ENCODE results near the gene LRP1B.

Gene LRP1B

DNA sequence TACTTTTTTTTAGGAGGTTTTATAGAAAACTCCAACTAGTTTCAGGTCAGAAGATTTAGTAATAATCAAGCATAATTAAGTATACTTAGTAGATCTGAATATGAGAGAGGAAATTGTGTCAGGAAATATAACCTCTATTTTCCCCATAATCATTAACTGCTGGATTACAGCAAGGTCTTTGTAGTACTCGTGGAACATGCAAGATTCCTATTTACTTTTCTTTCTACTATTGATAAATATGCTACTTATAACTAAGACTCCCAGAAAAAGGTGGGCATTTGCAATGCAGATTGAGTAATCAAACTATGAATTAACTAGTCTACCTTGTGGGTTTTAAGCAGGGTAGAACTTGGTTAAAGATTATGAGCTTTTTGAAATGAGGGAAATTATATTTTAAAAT, 570.1 kb downstream of the LRP1B start:
- no peak for DNase-seq (ENCODE audit: low read depth)
- H3K4me3 ChIP-seq (ENCODE audit: low read depth, low read length) = no peak overlapping the region
- TF ChIP-seq, protein P1, sequence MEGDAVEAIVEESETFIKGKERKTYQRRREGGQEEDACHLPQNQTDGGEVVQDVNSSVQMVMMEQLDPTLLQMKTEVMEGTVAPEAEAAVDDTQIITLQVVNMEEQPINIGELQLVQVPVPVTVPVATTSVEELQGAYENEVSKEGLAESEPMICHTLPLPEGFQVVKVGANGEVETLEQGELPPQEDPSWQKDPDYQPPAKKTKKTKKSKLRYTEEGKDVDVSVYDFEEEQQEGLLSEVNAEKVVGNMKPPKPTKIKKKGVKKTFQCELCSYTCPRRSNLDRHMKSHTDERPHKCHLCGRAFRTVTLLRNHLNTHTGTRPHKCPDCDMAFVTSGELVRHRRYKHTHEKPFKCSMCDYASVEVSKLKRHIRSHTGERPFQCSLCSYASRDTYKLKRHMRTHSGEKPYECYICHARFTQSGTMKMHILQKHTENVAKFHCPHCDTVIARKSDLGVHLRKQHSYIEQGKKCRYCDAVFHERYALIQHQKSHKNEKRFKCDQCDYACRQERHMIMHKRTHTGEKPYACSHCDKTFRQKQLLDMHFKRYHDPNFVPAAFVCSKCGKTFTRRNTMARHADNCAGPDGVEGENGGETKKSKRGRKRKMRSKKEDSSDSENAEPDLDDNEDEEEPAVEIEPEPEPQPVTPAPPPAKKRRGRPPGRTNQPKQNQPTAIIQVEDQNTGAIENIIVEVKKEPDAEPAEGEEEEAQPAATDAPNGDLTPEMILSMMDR (IDR thresholded peaks at IDR 0.05; ENCODE audit: insufficient read depth, low read depth, low read length, missing control alignments) = no peak

DNA sequence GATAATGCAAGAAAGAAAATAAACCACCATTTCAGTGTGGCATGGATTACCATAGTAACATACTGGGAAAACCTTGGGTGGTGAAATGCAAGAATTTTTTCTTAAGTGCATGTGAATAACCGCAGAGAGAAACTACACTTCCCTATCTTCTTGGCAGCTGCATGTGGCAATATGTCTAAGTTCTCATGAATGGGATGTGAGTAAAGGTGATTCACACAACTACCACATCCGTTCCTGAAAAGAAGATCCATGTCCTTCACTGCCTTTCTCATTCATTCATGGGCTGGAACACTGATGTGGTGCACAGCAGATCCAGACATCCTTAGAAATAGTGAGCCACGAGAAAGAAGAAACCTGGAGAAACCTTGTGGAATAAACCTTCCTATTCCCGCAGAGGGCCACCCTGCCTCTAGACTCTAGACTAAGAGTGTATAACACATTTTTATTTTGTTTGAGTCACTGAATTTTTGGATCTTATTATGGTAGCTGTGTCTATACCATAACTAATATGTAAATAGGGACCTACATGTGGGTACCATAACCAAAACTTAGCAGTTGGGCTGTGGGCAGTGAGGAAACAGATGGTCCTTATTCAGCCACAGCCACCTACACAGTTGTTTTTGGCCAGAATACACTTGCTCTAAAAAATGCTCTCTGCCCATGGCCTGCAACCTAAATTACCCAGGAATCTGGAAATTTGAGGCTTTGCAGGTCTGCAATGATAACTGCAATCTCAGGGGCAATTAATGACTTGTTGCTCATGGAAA, 573.3 kb downstream of the LRP1B start:
- peak; percentile 40 for DNase-seq (ENCODE audit: low read depth)
- H3K4me3 ChIP-seq (ENCODE audit: low read depth, low read length) = no peak overlapping the region
- TF ChIP-seq, protein P1 (IDR thresholded peaks at IDR 0.05; ENCODE audit: insufficient read depth, low read depth, low read length, missing control alignments) = no peak

DNA sequence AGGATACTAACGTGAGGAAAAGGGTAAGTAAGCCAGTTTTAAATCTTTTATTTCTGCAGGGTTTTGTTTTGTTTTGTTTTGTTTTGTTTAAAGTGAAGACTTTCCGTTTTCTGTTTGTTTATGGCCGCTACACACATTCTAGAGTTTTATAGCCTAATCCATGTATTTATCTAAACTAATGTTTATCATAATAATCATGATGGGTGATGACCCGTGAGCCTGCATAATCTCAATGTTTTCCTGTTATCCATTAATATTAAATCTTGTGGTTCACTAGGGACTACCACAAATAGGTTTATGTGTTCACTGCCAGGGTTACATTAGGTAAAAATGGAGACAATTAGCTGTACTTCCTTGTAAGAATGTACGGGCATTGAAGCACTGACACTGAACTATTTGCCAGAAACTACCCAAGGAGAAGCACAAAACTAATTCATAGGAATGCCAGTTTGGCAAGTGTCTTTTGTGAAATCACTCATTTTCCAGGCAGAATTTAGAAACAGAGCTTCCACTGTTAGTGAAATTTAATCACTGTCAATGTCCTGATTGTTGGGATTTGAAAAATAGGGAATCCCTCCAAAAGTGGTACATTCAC, 574.8 kb downstream of the LRP1B start:
- H3K4me3 ChIP-seq (ENCODE audit: low read depth, low read length) = no peak overlapping the region
- TF ChIP-seq, protein P1 (IDR thresholded peaks at IDR 0.05; ENCODE audit: insufficient read depth, low read depth, low read length, missing control alignments) = no peak
- DNase-seq (ENCODE audit: low read depth) = no peak

DNA sequence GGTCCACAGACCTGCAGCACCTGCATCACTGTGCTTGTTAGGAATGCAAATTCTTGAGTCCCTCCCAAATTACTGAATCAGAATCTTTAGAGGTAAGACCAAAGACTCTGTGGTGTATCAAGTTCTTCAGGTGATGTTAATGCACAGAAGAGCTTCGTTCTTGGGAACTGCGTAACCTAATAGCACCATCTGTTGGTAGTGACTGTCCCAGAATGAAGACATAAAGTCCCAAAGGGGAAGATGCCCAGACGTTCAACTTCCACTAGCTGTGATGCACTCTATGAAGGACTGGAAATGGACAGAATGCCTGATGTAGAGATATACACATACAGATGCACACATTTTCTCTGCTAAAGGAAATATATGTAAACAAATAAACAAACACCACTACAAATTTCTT, 576.0 kb downstream of the LRP1B start:
- H3K4me3 ChIP-seq (ENCODE audit: low read depth, low read length) = no peak overlapping the region
- TF ChIP-seq, protein P1 (IDR thresholded peaks at IDR 0.05; ENCODE audit: insufficient read depth, low read depth, low read length, missing control alignments) = peak; percentile 68
- DNase-seq (ENCODE audit: low read depth) = peak; percentile 51

DNA sequence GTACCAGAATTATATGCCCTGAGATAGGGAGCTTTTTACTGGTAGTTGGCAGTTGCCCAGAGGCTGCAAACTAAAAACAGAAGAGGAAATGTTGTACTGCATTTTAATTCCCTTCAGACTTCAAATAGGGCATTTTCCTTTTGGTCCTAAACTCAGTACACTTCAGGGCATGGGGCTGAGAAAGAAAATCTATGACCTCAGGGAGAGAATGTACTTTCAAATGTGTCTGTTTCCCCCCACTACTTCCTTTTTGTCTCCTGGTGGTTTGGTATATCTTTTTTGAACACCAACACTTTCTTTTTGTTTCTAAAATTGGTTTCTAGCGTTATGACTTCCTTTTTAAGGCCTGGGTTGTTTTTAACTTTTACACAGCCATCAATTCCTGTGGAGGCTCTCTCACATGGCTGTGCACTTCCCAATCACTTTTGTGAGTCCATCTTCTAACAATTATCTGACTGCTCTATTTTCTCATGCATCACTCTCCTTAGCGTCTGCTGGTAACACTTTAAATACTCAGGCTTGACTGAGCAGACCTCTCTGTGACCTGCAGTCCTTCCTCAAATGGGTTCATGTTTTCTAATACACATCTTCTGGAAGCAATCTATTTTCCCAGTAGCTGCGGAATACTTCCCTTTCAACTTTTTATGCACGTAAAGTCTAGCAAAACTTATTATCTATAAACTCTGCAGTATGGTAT, 596.0 kb downstream of the LRP1B start:
- H3K4me3 ChIP-seq (ENCODE audit: low read depth, low read length) = no peak overlapping the region
- TF ChIP-seq, protein P1 (IDR thresholded peaks at IDR 0.05; ENCODE audit: insufficient read depth, low read depth, low read length, missing control alignments) = no peak
- DNase-seq (ENCODE audit: low read depth) = peak; percentile 40

DNA sequence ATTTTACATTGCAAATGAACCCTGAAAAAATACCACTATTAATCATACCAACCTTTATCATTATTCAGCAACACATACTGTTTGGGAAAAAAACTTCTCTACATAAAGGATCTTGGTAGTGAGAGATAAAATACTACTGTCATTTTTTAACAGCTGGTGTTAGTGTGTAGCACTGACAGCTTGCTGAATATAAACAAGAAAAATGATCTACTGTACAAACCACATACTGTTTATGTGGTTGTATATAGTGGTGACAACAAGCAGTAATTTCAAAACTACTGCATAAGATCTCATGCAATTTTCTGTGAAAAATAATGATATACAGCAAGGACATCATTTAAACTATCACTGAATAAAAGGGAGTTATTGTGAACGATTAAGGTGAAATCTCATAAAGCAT, 601.2 kb downstream of the LRP1B start:
- TF ChIP-seq, protein P1 (IDR thresholded peaks at IDR 0.05; ENCODE audit: insufficient read depth, low read depth, low read length, missing control alignments) = no peak

More for the DNA sequence above, 601.2 kb downstream of the LRP1B start:
- no peak for DNase-seq (ENCODE audit: low read depth)
- no peak overlapping the region for H3K4me3 ChIP-seq (ENCODE audit: low read depth, low read length)
